ENCODE data around the gene PNMT.

The PNMT gene

DNA sequence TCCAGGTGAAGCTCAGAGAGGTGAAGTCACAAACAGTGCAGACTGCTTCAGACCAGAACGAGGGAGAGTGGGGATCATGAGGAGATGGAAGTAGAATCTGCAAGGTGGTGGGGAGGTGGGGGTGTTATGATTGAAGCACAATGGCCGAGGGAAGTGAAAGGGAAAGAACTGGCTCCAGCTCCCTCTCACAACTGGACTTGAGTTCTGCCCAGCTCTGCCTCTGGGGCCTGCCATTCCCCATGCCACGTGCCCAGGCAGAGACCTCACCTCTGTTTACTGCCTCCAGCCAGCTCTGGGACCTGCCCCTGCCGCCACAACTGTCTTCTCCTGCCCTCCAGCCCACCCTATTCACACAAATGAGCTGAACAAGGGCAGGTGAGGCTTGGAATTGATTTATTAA is 2.5 kb downstream of the PNMT start:
- no peak for DNase-seq

DNA sequence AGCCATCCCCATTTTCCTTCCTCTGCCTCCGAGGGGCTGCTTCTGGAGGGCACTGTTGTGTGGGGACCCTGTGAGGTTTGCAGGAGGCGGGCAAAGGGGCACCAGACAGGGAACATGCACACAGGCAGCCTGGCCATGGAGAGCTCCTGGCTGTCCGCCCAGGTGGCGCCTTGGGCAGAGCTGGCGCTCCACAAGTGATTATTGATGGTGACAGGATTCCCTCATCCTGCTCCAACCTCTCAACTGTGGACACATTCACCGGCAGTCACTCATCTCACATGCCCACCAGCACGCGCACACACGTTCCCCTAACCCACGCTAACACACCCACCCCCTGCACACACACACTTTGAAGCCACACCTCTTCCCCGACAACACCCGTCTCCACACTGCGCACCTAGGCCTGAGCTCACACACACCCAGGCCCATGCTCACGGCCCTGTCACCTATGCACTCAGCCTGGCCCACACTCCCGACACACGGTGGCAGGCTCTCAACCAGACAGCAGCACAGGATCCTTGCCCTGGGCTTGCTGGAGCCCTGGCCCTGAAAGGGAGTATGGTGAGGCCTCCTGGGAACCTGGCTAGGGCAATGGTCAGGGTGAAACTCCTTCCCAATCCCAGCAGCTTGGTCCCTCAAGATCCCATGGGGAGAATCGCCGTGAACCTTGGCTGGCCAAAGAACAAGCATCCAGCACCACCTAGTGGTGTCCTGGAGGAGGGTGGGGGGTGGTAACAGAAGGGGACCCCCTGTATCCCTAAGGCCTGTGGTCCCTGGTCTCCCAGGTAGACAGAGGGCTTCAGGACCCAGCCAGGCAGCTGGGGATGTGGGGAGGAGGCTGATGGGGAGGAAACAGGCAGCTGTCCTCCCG is 3.6 kb downstream of the PNMT start:
- DNase-seq: no peak

DNA sequence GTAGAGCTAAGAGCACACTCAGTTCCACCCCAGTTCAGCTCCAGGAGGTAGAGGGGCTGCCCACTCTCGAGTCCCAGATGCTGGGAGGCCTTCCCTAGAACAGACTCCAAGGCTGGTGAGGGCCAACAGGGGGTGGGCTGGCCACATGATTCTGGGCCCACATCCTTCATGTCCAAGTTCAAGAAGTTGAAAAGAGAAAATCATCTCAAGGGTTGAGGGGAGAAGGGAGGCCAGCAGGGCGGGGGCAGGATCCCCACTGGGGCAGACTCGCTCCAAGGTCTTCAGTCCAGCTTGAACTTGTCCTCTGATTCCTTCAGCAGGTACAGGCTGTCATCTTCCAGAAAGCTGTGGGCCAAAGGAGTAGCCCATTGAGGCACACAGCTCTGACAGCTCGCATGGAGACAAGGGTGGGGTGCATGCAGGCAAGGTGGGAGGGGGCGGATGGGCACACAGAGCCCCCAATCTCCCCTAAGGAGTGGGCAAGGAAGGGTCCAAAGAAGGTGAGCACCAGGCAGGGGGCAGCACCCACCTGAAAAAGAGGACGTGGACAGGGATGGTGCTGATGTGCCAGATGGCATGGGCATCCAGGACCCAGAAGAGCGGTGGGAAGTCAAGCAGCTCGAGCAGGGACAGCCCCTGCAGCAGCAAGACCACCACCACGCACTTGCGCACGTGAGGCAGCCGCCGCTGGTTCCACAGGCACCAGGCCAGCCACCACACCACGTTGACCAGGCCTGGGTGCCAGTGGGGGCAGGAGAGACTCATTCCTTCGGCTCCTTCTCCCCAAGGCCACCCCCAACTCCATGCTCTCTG is 4.5 kb downstream of the PNMT start:
- no peak for DNase-seq

DNA sequence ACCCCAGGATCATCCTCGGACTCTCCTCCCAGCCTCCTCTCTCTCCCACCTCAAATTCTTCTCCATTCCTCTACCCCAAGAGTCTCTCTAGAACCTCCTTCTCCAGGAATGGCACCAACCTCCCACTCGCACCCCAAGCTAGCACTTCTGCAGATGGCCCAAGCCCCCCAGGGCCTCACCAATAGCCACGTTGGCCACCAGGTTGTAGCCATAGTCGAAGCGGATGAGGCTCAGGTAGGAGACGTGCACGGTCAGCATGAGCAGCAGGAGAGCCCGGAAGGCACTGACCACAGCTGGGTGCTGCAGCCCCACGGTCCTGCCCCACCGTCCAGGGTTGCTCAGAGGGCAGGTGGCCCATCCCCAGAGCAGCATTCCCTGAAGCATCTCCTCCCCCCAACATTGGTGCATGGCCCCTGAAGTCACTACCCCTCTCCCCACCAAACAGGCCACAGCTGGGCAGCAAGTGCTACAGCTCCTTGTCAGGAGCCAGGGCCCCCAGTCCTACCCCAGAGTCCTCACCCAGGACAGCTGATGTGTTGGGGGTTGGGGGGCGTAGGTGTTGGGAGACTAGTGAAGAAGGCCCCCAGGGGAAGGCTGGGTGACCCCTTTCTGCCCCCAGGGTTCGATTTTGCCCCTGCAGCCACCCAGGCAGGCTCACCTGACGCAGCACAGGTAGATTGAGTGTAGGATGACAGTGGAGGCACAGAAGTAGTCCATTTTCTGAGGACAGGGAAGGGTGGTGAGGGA is 5.3 kb downstream of the PNMT start:
- DNase-seq: no peak

DNA sequence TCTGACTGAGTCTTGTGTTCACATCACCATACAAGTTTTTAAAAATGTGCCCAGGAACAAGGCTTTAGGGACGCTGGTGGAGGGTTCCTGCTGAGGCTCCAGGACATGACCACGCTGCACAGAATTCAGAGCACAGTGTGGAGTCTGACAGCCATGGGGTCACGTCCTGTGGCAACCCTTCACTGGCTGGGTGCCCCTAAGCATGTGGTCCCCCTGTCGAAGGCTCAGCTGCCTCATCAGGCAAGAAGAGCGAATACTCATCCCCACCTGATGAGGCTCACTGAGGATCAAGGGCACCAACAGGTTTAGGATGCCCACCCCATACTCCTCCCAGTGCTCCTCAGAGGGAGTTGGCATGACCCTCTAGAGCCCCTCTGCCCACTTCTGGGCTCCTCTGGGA is 5.9 kb downstream of the PNMT start:
- DNase-seq: no peak

DNA sequence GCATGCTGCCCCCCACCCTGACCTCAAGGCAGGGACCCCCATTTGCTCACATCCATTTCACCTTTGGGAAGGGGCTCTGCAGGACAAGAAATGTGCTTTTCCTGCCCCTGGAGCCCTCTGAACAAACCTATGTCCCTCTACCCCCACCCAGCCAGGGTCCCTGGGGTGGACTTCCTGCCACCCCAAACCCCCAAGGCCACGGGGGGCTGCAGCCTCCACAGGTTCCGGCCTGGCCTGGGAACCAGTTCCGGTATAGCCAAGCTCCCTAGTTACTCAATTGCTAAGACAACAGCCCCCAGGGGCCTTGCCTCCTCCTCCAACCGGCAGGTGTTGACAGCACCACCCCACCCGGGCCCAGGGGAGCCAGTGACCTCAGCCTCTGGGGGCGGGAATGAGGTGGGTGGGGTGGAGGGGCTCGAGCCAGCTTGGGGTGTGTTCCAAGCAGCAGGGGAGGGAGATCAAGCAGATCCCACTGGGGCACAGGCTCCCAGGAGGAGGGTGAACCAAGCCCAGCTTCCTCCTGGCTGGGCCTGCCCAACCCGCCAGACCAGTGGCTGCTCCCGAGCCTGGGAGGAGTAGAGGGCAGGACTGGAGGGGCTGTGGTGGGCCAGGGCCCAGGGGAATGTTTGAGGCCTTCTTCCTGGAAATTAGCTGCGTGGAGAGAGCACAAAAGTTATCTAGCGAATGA is 6.6 kb downstream of the PNMT start:
- DNase-seq: no peak

DNA sequence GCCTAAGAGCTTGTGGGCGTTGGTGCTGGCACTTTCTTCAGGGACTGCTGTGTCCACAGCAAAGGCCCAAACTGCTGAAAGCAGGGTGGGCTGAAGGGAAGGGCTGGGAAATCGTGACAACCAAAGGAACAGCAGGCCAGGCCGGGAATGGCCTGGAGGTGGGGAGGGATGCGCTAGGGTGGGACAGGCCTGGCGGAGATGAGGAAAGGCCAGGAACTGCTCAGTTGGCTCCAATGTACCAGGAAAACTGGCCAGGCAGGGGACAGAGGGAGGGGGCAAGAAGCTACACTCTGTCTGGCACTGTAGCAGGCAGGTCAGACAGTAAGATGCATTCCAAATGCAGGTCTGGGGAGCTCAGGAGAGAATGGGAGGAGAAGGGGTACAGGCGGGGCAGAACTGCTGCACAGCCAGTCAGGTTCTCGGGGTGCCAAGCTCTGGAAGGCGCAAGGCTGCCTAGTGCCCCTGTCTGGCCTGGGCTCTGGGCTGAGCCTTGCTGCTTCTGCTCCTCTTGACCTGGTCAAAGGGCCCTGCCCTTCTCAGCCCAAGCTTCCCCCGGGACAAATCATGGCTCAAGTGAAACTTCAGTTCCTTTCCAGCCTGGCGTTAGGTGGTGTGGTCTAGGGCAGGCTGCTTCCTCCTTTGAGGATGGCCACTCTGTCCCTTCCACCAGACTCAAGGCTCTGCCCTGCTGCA is 7.3 kb downstream of the PNMT start:
- DNase-seq: no peak

DNA sequence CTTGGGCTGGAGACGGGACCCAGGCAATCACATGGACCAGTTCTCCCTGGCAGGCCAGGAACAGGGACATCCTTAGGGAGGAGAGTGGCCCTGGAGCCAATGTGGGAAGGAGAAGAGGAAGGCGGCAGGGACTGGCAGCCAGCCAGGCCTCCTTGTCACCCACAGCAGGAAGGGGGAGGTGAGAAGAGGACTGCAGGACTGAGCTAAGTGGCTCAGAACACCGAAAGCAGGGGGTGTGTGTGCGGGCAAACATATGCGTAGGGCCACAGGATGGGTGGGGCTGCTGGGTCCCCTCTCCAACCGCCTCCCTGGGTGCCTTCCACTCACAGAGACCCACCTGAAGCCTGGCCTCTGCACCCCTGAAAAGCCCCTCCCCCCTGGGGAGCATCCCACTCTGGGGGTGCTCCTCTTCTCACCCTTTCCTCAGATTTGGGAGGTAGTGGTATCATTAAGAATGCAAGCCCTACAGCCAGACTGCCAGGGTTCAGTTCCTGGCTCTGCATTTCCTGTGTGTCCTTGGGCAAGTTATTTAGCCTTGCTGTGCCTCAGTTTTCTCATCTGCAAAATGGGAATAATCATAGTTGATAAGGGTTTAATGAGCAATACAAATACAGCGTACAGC is 8.1 kb downstream of the PNMT start:
- peak; percentile 43 for DNase-seq

DNA sequence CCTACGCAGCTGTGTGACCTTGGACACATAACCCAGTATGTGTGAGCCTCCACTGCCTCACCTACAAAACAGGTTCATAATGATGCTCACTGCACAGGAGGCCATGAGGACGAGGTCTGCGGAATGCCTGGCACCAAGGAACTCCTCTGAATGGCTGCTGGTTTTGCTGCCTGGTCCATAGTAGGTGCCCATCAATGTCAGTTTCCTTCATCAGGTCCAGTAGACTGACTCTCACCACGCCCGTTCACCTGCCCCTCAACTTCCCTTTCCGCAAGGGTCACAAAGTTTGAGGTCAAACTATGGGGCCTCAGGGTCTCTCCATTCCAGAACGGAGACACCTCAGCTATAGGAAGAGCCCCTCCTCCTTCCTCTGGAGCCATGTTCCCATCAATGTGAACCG is 8.8 kb downstream of the PNMT start:
- no peak for DNase-seq

DNA sequence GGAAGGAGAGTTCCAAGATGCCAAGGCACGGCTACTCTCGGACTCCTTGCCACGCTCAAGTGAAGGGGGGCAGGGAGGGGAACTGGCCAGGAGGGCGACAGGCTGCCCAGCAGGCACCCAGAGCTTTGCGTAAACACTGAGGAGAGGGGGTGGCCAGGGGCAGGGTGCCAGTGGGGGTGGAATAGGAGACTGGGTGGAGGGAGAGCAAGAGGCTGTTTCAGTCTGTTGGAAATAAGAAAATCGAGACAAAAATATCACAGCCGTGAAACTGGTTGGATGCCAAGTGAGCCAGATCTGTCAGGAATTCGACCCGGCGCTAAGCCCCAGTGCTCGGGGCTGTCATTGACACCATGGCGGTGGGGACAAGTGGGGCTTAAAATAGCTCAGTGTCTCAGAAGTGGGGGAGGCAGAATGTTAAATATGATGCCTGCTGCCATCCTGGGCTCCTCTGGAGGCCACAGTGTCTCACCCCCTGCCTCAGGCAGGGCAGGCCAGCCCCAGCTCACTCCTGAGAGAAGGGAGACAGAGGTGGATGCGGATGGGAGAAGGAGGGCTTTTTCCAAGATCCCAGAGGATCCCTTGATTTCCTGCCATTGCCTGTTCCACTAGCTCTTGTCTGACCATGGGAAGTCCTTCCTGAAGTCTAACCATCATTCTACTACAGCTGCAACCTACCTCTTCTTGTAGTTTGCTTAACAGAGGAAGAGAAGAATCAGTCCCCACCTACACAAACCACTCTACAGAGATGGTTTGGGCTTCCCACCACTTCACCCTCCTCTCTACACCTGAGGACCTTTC is 9.5 kb downstream of the PNMT start:
- no peak for DNase-seq

DNA sequence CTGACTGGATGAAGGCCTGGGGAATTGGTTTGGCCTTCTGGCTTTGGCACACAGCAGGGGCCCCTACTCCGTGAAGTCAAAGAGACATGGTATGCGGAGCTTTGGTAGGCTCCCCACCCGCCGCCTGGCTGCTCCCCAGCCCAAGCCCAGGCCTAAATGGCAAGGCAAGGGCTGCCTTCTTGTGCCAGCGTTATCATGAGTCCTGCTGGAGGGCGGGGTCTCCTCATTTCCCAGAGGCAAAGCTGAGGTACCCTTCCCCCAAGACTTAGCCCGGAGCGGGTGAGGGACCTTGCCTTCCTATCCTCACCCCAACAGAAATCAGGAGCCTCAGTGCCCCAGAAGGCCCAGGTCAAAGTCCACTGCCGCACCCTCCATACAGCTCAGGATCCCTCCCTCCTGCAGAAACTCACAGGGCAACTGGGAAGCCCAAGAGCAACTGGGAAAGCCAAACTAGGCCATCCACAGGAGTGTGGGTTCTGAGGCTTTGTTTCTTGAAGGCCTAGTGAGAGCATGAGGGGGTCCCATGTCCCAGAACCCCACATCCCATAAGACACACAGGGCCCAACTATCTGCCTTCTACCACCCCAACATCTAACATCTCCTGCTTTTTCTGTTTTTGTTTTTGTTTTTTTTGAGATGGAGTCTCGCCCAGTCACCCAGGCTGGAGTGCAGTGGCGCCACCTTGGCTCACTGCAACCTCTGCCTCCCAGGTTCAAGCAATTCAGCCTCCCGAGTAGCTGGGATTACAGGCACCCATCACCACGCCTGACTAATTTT is 10.3 kb downstream of the PNMT start:
- DNase-seq: no peak

DNA sequence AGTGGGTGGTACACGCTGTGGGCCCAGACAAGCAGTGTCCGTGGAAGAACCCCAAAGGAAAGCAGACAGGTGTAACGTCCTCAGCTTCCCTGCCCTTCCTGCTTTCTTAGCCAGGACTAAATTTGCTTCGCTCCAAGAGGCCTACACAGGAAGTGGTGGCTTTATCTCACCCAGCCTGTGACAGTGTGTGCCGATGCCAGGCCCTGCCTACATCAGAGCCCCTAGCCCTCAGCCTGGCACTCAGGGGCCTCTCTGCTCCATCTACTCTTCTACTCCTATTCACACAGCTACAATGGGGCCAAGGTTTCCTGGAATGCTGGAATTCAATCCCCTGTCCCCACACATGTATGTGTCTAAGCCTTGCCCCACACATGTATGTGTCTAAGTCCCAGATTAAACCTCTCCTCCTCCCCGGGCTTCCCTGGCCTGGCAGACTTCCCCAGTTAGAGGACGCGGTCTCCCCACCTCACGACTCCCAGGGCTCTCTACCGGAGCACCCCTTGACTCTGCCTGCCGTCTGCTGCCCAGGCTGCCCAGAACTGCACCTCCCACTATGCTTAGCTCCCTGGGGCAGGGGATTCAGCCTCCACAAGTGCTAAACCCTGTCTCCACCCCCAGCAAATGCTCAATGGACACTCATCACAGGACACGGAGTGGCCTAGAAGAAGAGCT is 11.4 kb downstream of the PNMT start:
- DNase-seq: no peak

DNA sequence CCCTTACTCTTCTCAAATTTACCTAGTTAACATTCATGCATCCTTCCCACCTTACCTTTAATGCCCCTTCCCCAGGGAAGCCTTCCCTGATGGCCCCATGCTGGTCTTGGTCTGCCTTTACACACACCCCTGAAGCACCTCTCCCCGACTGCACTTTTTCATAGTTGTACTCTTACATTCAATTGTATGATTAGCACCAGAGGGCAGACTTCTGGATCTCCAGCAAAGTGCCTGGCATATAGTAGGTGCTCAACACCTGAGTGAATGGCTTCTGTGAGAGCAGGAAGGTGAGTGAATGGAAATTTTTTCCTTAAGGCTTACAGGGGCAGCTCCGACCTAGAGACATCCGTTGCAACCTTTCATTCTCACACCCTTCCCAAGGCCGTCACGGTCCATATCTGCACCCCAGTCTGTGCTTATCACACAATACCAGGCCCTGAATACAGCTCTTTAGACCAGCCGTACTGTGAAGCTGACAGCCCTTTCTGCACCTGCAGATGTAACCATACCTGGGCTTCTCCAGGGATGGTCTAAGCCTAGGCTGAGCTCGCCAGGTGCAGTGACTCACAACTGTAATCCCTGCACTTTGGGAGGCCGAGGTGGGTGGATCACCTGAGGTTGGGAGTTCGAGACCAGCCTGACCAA is 15.2 kb downstream of the PNMT start:
- no peak for DNase-seq

DNA sequence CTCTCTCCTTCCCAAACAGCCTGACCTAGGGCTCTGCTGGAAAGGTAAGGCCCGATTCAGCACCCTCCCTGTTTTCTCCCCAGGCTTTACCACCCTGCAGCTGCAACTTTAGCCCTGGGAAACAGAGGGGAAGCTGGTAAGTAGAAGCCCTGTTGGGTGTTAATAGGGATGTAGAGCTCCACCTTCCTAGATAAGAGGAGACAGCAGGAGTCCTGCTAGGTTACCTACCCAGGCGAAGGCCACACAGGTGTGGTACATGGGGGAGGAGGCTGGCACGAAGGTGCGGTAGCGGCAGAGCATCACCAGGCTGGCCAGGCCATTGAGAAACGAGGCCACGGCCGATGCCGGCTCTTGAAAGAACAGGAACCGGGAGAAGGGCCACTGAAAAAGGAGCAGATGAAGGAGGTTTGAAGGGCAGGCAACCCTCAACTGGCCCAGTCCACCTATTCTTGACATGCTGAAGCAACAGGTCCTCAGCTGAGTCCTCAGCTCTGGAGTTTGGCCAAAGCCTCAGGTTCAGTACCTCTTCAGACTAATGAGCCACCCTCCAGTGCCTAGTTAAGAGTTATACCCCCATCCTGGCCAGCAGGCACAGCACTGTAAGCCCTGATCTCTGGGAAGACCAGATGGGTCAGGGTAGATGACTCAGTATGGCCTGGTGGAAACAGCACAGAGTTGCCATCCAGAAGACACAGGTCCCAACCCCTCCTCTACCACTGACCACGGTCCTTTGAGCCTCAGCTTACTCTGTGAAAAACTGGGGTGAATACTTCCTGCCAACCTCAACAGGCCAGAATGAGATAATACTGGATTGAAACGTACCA is 16.3 kb downstream of the PNMT start:
- DNase-seq: no peak

DNA sequence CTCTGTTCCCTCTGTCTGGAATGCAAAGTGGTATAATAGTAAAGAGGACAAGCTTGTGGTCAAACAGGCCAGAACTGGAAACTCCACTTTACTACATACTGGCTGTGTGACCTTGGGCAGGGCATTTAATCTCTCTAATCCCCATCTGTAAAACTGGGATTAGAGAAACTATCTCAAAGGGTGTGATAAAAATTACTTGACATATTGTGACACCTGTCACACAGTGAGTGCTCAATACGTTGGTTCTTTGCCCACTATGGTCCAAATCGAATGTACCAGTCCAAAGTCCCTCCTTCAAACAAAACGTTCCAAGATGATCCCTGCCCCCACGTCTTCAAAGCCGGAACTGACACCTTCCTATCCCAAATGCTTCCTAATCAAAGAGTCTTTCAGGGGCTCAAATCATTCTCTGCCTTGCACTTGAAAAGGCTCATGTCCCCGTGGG is 18.9 kb downstream of the PNMT start:
- DNase-seq: no peak

DNA sequence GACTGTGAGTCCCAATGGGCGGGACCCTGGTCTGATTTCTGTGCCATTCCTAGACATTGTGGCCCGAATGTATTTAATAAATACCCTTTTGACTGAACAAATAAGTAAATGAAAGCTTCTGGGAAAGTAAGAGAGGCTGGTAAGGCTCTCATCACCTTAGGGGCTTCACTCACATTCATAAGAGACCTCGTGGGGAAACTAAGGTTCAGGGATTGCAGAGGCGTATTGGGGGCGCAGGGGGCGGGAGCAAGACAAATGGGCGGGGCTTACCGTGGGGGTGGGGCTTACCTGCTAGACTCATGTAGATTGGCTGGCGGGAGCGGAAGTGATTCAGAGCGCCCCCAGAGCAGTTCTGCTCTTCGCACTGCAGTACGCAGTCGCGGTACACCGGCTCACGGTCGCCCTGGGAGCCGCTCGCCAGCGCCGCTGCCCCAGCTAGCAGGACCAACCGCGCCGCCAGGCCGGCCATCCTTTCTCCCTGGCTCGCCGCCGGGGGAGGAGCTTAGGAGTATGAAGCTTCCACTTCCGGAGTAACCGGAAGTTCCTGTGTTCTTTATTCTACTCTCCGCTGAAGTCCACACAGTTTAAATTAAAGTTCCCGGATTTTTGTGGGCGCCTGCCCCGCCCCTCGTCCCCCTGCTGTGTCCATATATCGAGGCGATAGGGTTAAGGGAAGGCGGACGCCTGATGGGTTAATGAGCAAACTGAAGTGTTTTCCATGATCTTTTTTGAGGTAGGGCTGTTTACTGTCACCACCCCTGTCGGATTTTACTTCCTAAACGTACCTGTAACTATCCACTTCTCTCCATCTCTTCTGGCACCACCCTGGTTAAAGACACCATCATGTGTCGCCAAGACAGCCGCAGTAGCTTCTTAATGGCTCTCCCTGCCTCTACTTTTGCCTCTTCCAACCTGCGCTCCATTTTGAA is 19.6 kb downstream of the PNMT start, which contains the start of gene PGAP3:
TSS of gene PGAP3 (minus strand) at position 512 of the 929 bp plus-strand sequence. CDS start at position 469, 43 bp downstream.
- DNase-seq: peak; percentile 54

DNA sequence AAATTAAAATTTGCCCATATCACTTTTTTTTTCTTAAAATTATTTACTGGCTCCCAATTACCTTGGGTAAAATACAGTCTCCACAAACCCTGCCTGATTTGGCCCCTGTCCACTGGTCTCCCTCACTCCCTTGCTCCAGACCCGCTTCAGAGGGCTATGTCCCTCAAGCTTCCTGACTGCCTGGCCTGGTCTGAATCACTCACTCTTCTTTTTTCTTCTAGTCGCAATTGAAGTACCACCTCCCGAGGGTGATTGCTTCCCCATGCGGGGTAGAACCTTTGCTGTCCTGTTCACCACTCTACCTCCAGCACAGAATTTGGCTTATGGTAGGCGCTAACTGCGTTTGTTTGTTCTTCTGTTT is 20.2 kb downstream of the PNMT start:
- DNase-seq: no peak

Data from NCI-H187 treated with DMSO at 0.1 percent for 48 hours (cell line).